Measurements from ENCODE around the gene GUK1.

- TF ChIP-seq CTCF (IDR thresholded peaks at IDR 0.05), result no peak
- TF ChIP-seq POLR2A (IDR thresholded peaks at IDR 0.05), result no peak
Observed at GRCh38 chr1:228139406-228139930, 611 bp upstream of the GUK1 start.
